Activated CD8-positive, alpha-beta memory T cell treated with anti-CD3 and anti-CD28 coated beads for 1 hour (primary cell): ENCODE measurements around the gene PARG.
A peak's percentile ranks its signal among the peaks of the same experiment; 100 is the strongest.
"Not testable (repeated sequence)": the region's sequence is repeated elsewhere in the genome, so short reads cannot be mapped to it uniquely, and the experiment has no call there.

Experiments
- DNase-seq, 2 donors: peaks; one replicate each; pipeline ENCODE4 v3.0.0-alpha.2; 2020; ENCODE audit warnings: low read depth in 1 of 2; ENCODE audit errors: extremely low read depth in 1 of 2

Gene PARG

GRCh38 chr10:49941447-49942338 is at the start of gene PARG, which contains the start of gene TIMM23B:
PARG (minus strand) TSS chr10:49942027; CDS start chr10:49941725, 302 bp downstream.
TIMM23B (plus strand) TSS chr10:49942053; CDS start chr10:49942195, 142 bp downstream.
- peak; percentile 25 to 68 for DNase-seq

- not testable (repeated sequence) for DNase-seq
These were observed 46.5 kb upstream of the PARG start, which contains the start of gene AGAP6 for GRCh38 chr10:49988376-49988775. AGAP6 (plus strand) TSS chr10:49988406; CDS start chr10:49988716, 310 bp downstream.

GRCh38 chr10:49987207-49987606 is 45.4 kb upstream of the PARG start:
- DNase-seq: not testable (repeated sequence)

- DNase-seq: not testable (repeated sequence)
These were observed 35.9 kb upstream of the PARG start for GRCh38 chr10:49977756-49978155.

- DNase-seq: not testable (repeated sequence)
These were observed 30.3 kb upstream of the PARG start for GRCh38 chr10:49972094-49972493.

GRCh38 chr10:49971466-49971865 is 29.6 kb upstream of the PARG start:
- DNase-seq: not testable (repeated sequence)

- not testable (repeated sequence) for DNase-seq
These were observed 28.6 kb upstream of the PARG start for GRCh38 chr10:49970331-49970857.

- not testable (repeated sequence) for DNase-seq
These were observed 11.3 kb upstream of the PARG start for GRCh38 chr10:49953122-49953521.

- not testable (repeated sequence) for DNase-seq
These were observed 10.2 kb upstream of the PARG start for GRCh38 chr10:49952006-49952405.

GRCh38 chr10:49948737-49949136 is 6.9 kb upstream of the PARG start:
- not testable (repeated sequence) for DNase-seq

- DNase-seq: not testable (repeated sequence)
These were observed 6.3 kb upstream of the PARG start for GRCh38 chr10:49948142-49948541.

- DNase-seq: not testable (repeated sequence)
These were observed 1.8 kb upstream of the PARG start for GRCh38 chr10:49943607-49944006.

GRCh38 chr10:49942339-49942705 is 495 bp upstream of the PARG start:
- DNase-seq: not testable (repeated sequence)

GRCh38 chr10:49931959-49932728 is 9.7 kb downstream of the PARG start:
- not testable (repeated sequence) for DNase-seq

GRCh38 chr10:49931276-49931675 is 10.6 kb downstream of the PARG start:
- not testable (repeated sequence) for DNase-seq

GRCh38 chr10:49923572-49923971 is 18.3 kb downstream of the PARG start:
- DNase-seq: not testable (repeated sequence)

GRCh38 chr10:49922041-49922440 is 19.8 kb downstream of the PARG start:
- DNase-seq: not testable (repeated sequence)

GRCh38 chr10:49917927-49918326 is 23.9 kb downstream of the PARG start:
- not testable (repeated sequence) for DNase-seq

- not testable (repeated sequence) for DNase-seq
These were observed 25.4 kb downstream of the PARG start for GRCh38 chr10:49916451-49916850.

- not testable (repeated sequence) for DNase-seq
These were observed 31.5 kb downstream of the PARG start for GRCh38 chr10:49910295-49910694.
